ENCODE data around the gene MRFAP1. TPM values are rescaled to one million over a fixed set of nuclear protein-coding genes. Genes with fewer than 3 reads are reported as not detected.

The MRFAP1 gene
- total and polyA plus RNA-seq, 10 of the 15 experiments (the other 5 are each of a cell fraction or from before 2014, with no cell fraction given): 18.7 to 105 (median 80.8) TPM

- Histone ChIP-seq H3K36me3 (ENCODE audit: control insufficient read depth in 2 of 2, insufficient read depth in 2 of 2, low read length in 1 of 2) (peaks cover 3 to 13% of the 10 kb centered on the region in 2 experiments; a peak in 3 of 4 replicates), H2AFZ (ENCODE audit: control insufficient read depth, low read depth, low read length) (no peak overlapping the region), H3K27ac (ENCODE audit: control insufficient read depth, insufficient read depth) (no peak overlapping the region), H3K4me3 (no peak overlapping the region), H3K9ac (ENCODE audit: control insufficient read depth, insufficient read depth, low read length) (no peak overlapping the region), H3K27me3 (replicated peaks in 1 of 2; ENCODE audit: control insufficient read depth in 2 of 2, insufficient read depth in 2 of 2, low read length in 1 of 2) (no peaks in the 10 kb centered on the region), H3K4me1 (ENCODE audit: control insufficient read depth, insufficient read depth, low read length) (no peaks in the 10 kb centered on the region), H3K79me2 (ENCODE audit: control insufficient read depth, insufficient read depth, low read length) (no peaks in the 10 kb centered on the region), H4K20me1 (ENCODE audit: control insufficient read depth, insufficient read depth) (no peaks in the 10 kb centered on the region), H3K9me3 (replicated peaks; ENCODE audit: control insufficient read depth, insufficient read depth, low read length) (peaks cover 7% of the 10 kb centered on the region; the same call in 2 of the 3 replicates), H3K4me2 (ENCODE audit: control insufficient read depth, insufficient read depth) (no peak overlapping the region)
- BruUV-seq (replicated peaks): no TSS peak
- CTCF ChIA-PET: no interaction called here
- 100% methylated on average over 2 of the region's 2 CpGs for WGBS (ENCODE audit: insufficient coverage, insufficient replicate concordance, low lambda C conversion rate, missing lambda C conversion rate)
- POLR2A ChIA-PET: no interaction called here
- SMC1A ChIA-PET (ENCODE audit: uncharacterized antibody, unreplicated experiment): no interaction called here
- TF ChIP-seq SMC3 (IDR thresholded peaks at IDR 0.05; ENCODE audit: borderline replicate concordance, low read length): no peak
- no peak for TF ChIP-seq ZNF24 (IDR thresholded peaks at IDR 0.05)
- TF ChIP-seq ZBTB33 (IDR thresholded peaks at IDR 0.05): no peak
- ATAC-seq: no peak
- DNase-seq (ENCODE audit: low read depth, low spot score): no peak
- no peak for FAIRE-seq
- intact Hi-C loops (cut with micrococcal nuclease; ENCODE audit: unreplicated experiment): no loop called here
- in situ Hi-C loops (cut with MboI): no loop called here
- RAD21 ChIA-PET (ENCODE audit: unreplicated experiment): no interaction called here
These were observed 34.9 kb upstream of the MRFAP1 start for GRCh38 chr4:6605605-6606004.

GRCh38 chr4:6606465-6607235 lies 33.8 kb upstream of the MRFAP1 start:
- no peaks in the 10 kb centered on the region for H3K4me1 ChIP-seq (ENCODE audit: control insufficient read depth, insufficient read depth, low read length)
- TF ChIP-seq RAD51 (IDR thresholded peaks at IDR 0.05) (no peak), IRF3 (IDR thresholded peaks at IDR 0.05) (no peak), BCL11A (IDR thresholded peaks at IDR 0.05; ENCODE audit: low read depth, low read length) (no peak)
- peaks cover 7% of the 10 kb centered on the region; the same call in 2 of the 3 replicates for H3K9me3 ChIP-seq (replicated peaks; ENCODE audit: control insufficient read depth, insufficient read depth, low read length)
- H3K9ac ChIP-seq (ENCODE audit: control insufficient read depth, insufficient read depth, low read length): no peak overlapping the region
- no TSS peak for BruUV-seq (replicated peaks)
- intact Hi-C loops (cut with micrococcal nuclease; ENCODE audit: unreplicated experiment): no loop called here
- no peak for DNase-seq (ENCODE audit: low read depth, low spot score)
- in situ Hi-C loops (cut with MboI): no loop called here
- H3K4me3 ChIP-seq: no peak overlapping the region
- no peak overlapping the region for H3K4me2 ChIP-seq (ENCODE audit: control insufficient read depth, insufficient read depth)
- ChIA-PET POLR2A (no interaction called here), CTCF (no interaction called here), RAD21 (ENCODE audit: unreplicated experiment) (no interaction called here), SMC1A (ENCODE audit: uncharacterized antibody, unreplicated experiment) (no interaction called here)
- no peak for ATAC-seq
- no peaks in the 10 kb centered on the region for H3K79me2 ChIP-seq (ENCODE audit: control insufficient read depth, insufficient read depth, low read length)
- no peak overlapping the region for H2AFZ ChIP-seq (ENCODE audit: control insufficient read depth, low read depth, low read length)
- WGBS (ENCODE audit: insufficient coverage, insufficient replicate concordance, low lambda C conversion rate, missing lambda C conversion rate): 83% methylated on average over 10 of the region's 10 CpGs
- FAIRE-seq: no peak
- no peaks in the 10 kb centered on the region for H4K20me1 ChIP-seq (ENCODE audit: control insufficient read depth, insufficient read depth)
- no peaks in the 10 kb centered on the region for H3K27me3 ChIP-seq (replicated peaks in 1 of 2; ENCODE audit: control insufficient read depth in 2 of 2, insufficient read depth in 2 of 2, low read length in 1 of 2)
- no peak overlapping the region for H3K27ac ChIP-seq (ENCODE audit: control insufficient read depth, insufficient read depth)
- peaks cover 7 to 12% of the 10 kb centered on the region in 2 experiments; a peak in 3 of 4 replicates for H3K36me3 ChIP-seq (ENCODE audit: control insufficient read depth in 2 of 2, insufficient read depth in 2 of 2, low read length in 1 of 2)

All from GM12878 (cell line).